ENCODE data around the gene RELT.

Gene RELT

DNA sequence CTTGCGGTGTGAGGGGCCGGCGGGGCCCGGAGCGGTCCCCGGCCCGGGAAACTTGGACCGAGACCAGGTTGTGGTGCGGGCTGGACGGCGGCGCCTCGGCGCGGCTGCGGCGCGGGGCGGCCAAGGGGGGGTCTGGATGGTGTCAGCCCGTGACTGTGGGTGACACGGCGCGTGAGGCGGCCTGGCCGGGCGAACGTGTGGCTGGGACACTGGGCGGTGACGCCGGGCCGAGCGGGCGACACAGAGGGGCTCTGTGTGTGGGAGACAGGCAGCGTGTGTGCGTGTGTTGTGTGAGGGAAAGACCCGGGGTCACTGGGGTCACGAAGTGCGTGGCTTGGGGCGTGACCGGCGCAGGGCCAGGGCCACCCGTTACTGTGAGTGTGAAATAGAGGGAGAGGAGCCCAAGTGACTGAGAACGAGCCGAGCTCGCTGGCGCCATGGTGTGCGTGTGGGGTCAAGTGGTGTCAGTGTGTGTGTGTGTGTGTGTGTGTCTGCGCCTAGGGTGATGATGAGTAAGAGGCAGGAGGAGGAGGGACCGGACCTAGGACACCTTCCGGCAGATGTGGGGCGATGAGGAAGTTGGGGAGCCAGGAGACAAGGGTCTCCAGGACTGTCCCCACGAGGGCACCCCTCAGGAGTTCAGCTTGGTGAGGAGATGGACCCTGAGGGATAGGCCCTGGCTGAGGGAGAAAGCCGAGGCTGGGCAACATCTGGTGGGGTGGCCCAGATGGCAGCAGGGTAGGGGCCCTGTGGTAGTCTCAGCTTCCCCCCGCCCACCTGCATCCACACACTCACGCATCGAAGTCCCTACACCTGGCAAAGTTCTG, 817 bp downstream of the RELT start:
- peak; percentile 62 for DNase-seq (ENCODE audit: low read depth, low spot score)

DNA sequence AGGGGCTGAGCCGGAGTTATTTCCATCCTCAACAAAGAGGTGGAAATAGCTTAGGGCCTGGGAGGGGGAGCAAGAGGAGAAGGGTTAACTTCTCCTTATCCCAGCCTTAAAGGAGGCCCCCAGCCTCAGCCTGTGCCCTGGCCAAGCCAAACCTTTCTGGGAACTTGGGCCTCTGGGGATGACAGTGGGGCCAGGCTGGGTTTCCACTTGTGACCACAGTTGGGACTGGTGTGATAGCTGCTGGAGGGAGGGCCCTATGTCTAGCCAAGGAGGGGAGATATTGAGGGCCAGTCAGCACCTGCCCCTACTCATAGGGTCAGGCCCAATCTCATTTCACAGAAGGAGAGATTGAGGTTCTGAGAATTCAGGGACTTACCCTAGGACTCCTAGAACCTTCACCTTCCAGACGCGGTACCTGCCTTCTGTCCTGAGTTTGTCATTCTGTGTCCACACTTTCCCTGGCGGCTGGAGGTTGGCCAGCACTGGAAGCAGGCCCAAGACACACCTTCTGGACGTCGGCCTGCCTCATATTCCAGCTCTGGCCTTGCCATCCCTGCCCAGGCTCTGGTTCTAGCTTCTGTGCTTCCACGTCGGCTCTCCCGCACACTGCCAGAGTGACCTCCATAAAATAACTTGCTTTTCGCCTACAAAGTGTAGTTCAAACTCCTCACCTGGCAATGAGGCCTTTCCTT, 3.1 kb downstream of the RELT start:
- DNase-seq (ENCODE audit: low read depth, low spot score) = no peak

DNA sequence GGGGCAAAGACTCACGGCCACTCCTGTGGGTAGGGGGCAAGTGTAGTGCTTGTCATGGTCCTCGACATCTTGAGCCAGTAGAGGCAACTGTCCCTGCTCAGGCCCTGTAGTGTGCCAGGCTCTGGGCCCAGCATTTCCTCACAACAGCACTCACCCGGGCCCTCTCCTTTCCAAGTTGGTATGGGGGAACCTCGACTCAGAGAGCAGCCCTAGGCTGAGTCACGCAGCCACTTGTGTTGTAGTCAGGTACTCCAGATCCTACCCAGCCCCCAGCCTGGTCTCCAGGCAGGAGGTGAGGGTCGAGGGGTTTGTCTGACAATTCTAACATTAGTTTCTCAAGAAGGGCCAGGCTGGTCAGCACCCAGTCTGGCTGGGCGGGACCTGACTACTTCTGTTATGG, 4.1 kb downstream of the RELT start:
- no peak for DNase-seq (ENCODE audit: low read depth, low spot score)

DNA sequence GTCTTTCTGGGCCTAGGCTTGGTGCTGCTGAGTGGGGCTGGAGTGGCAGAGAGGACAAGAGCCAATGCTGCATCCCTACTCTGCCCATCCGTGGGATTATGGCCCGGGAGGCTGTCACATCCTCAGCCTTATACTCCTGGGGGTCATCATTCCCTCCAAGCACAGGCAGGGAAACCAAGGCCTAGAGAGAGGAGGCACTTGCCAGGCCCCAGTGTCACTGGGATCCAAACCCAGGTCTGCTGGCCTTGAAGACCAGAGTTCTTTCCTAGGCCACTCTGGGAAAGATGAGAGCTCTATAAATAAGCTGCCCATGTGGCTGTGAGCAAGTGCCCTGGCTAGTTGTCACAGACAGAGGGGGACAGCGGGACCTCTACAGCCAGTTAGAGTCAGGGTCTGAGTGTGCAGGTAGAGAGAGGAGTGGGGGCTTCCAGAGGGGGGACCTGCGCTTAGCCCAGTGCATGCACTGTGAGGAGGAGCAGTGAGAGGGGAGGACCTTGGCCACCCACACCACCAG, 4.8 kb downstream of the RELT start:
- no peak for DNase-seq (ENCODE audit: low read depth, low spot score)

DNA sequence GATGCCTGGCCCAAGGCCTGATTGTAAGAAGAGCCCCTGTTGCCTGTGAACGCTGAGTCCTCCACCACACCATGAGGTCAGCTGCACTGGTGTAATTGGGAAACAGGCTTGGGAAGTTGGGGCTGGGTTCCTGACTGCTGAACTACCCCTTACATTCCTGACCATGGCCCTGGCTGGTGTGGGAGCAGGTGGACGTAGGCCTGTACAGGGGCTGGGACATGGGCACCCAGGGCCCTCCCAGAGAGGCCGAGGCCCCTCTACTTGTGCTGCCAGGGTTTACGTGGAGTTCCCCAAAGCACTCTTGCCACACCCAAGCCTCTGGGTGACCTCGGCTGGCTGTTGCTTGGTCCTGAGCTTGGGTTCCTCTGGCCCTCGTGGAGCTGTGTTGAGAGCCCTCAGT, 5.4 kb downstream of the RELT start:
- no peak for DNase-seq (ENCODE audit: low read depth, low spot score)

DNA sequence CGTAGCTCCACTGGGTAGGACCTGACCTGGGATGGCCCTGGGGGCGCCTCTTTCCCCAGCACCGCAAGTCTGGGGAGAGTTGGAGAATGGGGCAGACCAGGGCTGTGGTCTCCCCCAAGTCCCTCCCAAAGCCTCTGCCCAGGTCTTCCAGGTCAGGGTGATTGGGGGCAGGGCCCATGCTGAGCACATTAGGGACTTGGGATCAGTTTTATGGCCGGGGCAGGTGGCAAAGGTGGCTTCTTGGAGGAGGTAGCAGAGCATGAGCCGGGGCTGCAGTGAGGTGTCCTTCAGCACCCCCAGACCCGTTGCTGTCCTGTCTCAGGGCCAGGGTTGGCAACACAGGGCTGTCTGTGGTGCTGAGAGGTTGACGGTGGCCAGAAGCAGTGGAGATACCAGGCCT, 6.0 kb downstream of the RELT start:
- DNase-seq (ENCODE audit: low read depth, low spot score) = no peak

DNA sequence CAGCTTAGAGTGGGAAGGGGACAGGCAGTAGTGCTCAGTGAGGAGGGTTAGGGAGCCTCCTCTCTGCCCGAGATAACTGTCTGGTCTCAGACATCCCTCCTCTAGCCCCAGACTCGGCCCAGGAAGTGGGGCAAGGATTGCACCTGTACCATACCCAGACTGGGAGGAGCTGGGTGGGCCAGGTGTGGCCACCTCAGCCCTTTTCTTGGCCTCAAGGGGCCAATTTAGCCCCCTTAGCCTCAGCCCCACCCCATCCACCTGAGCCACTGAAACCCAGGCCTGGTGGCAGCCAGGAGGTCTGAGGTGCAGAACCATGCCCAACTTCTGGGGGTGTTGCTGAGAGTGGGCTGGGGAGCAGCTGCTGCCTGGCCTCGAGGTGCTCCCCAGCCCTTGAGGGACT, 6.5 kb downstream of the RELT start:
- DNase-seq (ENCODE audit: low read depth, low spot score) = no peak

DNA sequence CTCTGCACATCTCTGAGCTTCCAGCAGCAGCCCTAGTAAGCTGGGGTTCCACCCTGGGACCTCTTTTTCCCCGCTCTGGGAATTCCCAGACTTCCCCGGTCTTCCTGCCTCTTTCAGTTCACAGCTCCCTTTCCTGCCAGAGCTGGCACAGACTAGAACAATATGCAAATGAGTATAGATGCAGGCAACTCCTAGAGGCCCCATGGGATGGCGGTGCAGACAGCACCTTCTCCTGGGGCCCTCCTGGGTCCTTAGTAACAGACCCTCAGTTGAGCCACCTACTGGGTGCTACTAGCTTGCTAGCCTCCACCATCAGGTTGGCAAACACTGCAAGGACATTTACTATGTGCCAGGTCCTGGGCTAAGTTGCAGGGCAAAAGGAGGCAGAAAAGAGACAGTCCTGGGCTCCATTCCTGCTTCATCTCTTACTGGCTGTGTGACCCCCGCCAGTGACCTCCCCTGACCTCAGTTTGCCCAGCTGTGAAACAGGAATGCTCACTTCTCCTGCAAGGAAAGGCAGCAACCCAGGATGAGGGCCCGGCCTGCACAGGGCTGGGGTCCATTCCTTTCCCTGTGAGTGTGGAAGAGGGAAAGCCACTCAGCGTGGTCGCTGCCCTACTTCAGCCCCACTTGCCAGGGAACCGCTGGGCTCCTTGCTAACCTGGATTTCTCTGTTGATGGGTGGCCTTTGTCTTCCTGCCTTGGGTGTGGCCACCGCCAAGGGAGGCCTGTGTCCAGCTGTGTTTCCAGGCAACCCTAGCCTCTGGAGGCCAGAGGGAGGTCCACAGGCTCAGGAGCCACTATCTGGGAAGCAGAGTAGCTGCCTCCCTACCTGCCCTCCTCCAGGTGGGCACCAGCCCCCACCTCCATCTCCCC, 7.3 kb downstream of the RELT start:
- DNase-seq (ENCODE audit: low read depth, low spot score) = peak; percentile 60

DNA sequence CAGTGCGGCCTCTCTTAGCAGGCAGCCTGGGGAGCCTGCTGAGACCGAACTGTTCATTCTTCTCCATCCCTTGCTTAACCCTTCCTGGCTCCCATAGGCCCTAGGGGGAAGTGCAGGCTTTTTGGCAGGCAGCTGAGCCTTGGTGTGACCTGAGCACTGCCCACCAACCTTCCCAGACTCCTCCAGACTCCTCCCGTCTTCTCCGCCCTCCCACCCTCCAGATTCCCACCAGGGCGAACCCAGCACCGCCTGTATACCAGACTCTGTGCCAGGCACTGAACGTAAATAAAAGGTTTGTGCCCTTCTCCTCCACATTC, 7.9 kb downstream of the RELT start:
- DNase-seq (ENCODE audit: low read depth, low spot score) = no peak

DNA sequence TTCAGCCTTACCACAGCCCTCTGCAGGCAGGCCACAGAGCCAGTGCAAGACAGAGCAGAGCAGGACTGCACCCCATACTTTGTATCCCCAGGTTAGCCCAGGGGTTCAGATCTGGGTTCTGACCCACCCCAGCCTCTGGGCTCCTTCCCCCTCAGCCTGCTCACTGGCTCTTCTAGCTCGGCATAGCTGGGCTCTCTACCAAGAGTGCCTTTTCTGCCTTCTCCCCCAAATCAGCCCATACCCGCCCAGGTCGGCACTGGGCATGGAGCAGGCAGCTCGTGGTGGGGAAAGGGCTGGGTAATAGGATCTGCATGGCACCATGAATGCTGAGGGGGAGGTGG, 8.3 kb downstream of the RELT start:
- no peak for DNase-seq (ENCODE audit: low read depth, low spot score)

DNA sequence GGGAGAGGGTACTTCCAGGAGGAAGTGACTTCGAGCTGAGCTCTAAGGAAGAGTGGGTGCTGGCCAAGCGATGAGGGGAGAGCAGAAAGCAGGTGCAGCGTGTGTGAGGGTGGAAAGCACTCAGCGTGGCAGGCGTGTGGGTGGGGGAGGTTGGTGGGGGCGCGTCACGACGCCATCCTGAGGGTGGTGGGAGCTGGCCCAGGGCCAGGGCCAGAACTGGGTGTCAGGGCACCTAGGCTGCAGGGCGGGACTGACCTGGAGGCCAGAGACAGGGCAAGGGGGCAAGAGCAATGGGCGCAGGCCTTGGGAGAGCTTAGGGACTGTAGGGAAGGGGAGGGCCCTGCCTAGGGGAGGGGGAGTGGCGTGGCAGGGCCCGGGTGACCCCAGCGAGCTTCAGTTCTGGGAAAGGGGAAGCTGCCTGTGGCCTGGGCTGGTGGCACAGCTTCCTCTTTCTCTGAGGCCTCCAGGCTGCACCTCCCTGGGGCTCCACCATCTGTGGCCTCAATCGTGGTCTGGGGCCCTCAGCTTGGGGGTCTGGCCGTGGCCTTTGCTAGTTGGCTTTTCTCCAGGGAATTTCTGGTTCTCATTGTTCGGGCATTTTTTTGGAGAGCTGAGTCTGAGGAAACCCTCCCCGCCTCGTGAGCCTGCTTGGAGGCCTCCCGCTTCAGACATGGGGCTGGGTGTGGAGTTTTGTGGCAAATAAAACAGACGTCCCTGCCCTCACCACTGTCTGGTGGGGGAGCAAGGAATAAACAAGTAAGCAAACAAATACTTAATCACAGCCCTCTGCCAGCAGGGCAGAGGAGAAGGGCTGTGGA, 8.9 kb downstream of the RELT start:
- DNase-seq (ENCODE audit: low read depth, low spot score) = peak; percentile 56

DNA sequence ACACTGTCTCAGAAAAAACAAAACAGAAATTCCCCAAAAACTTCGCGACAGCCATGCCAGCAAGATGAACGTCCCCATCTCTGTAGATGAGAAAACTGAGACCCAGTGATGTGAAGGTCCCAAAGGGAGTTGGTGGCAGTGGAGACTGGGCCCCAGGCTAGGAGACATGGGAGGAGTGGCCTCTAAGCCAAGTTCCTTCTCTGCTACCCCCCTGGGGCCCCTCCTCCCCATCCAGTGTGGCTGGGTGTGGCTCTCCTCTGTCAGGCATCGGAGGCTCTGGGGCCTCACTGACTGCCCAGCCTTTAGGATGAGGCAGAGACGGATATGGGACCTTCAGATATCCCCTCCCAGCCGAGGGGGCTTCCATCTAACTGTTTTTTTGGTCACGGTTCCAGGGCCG, 9.8 kb downstream of the RELT start:
- DNase-seq (ENCODE audit: low read depth, low spot score) = no peak

DNA sequence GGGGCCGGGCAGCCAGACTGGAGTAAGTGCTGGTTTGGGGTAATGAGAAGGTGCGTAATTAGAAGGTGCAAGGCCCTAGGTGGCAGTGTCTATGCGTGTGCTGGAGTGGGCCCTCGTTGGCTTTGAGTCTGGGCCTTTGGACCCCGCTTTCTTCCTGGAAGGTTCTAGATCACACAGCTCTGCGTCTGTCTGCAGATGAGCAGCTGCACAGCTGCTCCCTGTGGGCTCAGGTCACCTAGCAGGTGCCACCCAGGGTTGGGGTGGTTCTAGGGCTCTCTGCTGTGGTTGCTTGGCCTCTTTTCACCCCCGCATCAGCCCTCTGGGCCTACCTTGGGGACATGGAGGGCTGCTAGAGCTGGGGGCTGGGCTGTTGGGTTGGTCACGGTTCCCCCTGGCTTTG, 10.3 kb downstream of the RELT start:
- no peak for DNase-seq (ENCODE audit: low read depth, low spot score)

DNA sequence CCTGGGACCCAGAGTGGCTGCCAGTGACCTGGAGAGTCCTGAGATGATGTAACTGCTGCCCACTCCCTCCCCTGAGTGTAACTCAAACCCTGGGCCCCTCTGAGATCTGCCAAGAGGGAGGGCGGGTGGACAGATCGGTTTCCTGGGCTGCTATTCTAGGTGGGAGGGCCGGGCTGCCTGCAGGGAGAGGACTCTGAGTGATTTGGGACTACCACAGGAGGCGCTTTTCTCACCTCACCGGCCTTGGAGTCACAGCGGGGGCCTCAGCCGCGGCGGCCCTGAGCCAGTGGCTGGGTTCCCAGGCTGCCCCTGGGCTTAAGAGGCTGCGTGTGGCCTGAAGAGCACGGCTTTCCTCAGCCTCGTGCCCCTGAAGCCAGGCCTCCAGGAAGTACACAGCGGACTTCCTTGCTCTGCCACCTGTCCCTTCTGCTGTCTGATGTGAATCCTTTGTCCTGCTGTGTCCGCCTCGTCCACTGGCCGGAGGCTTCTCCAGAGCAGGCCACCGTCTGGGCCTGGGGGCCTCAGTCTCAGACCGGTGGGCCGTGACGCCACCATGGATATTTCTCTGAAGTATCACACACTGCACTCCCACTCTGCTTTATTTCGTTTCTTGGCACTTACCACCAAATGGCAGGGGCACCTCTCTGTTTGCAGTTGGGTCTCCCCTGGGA, 11.5 kb downstream of the RELT start:
- no peak for DNase-seq (ENCODE audit: low read depth, low spot score)

DNA sequence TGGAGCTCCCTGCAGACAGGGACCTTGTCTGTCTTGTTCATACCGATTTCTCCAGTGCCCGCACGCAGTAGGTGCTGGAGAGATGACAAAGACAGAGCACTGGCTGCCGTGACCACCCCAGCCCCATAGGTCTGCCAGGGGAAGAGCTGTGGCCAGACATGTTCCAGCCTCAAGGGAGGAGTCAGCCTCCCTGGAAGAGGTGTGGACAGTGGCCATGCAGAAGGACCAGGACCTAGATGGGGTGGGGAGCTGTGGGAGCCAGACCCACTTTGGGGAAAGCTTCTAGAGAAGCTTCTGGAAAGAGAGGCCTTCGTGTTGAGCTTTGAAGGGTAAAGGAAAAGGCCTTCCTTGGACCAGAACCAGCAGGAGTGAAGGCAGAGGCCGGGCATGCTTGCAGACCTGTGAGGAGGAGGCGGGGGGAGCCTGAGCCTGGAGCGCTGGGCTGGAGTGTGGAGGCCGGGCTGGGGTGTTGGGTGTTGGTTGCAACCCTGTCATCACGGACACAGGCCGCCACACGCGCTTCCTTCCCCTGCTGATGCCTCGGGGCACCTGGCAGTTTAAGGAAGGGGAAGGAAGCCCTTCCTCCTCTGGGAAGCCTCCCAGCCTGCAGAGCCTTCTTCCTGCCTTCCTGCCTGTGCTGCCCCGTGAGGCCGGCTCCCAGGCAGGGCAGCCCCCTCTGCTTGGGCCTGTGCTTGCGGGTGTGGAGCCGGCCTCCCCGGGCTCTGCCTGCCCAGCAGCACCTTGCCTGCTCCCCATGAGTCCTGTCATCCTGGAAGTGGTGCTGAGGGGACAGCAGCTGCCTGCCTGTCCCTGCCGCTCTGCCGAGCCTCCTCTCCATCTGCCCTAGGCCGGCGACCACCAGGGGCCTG, 12.3 kb downstream of the RELT start:
- peak; percentile 47 for DNase-seq (ENCODE audit: low read depth, low spot score)

DNA sequence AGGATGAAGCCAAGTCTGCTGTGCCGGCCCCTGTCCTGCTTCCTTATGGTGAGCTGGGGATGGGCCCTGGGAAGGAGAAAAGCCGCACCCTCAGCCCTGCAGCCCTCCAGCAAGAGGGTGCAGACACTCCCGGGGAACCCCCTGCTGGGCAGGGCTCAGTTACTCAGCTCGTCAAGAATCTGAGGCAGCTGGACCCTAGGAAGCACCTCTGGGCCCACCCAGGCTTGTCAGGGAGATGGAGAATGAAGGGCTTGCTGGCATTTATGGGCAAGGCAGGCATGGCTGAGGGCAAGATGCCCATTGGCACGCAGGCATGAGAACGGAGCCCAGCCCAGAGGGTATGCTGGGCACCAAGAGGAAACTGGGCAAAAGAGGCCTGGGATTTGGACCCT, 12.9 kb downstream of the RELT start:
- peak; percentile 36 for DNase-seq (ENCODE audit: low read depth, low spot score)

DNA sequence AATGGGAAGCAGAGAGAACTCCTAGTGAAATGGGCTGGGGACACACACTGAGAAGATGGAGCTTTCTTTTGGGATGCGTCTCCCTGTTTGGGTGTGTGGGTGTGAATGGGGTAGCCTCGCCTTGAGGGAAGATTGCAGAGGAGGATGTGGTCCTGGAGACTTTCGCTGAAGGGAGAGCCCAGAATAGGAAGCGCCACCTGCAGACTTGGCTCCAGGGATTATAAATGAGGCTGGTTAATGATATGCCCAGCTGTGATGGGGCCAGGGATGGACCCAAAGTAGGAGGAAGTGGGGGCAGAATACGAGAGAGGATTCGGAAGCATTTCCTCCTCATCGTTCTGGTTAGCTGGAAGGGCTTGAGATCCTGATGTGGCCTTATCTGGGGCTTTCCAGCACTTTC, 13.7 kb downstream of the RELT start:
- no peak for DNase-seq (ENCODE audit: low read depth, low spot score)

DNA sequence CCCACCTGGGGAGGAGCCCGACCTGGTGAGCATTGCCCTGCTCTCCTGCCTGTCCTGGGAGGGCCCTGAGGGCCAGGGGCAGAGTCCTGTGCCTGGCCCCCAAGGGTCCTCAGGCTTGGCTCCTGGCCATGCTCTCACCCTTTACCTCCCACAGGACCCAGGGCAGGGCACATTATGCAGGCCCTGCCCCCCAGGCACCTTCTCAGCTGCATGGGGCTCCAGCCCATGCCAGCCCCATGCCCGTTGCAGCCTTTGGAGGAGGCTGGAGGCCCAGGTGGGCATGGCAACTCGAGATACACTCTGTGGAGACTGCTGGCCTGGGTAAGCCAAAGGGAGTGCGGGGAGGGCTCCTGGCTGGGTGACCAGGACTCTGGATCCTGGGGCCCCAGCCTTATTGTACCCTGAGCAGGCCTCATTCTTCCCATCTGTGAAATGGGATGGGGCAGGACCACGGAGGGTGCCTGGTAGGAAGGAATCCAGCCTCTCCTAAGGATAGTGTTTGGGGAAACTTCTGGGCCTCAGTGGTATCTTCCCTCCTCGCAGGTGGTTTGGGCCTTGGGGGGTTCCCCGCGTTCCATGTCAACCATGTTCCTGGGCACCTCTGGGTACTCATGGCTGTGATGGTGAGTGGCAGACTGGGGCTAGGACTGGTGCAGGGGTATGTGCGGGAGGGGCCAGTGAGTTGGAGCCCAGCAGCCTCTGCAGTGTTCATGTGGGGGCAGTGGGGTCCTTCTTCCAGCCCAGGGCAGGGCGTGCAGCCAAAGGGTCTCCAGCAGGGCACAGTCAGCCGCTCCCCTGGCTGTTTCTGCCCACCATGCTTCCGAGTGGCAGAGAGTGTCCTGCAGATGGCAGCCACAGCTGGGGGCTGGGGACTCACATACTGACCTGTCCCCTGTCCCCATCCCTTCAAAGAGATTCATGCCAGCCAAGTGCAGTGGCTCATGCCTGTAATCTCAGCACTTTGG, 14.7 kb downstream of the RELT start:
- DNase-seq (ENCODE audit: low read depth, low spot score) = no peak

DNA sequence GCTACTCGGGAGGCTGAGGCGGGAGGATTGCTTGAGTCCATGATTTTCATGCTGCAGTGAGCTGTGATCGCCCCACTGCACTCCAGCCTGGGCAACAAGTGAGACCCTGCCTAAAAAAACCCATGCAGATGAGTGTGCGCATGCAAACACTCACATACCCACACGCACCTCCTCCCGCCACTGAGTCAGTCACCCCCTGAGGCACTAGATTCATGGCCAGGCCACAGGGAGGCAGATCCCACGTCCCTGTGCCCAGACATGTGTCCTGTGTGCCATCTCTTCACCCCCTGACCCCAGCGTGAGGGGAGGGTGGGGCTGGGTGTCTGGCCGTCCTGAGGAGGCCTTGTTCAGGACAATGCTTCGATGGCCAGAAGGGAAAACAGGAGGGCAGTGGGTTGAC, 15.5 kb downstream of the RELT start:
- no peak for DNase-seq (ENCODE audit: low read depth, low spot score)
